GM21447 (cell line): ENCODE data around the gene CXCR6.

ENCODE experiments used
- ATAC-seq: cut with Tn5 transposase; IDR thresholded peaks from one replicate; pipeline ENCODE4 v1.9.1; 2021; ENCODE audit not compliant: unreplicated experiment

Gene CXCR6

DNA sequence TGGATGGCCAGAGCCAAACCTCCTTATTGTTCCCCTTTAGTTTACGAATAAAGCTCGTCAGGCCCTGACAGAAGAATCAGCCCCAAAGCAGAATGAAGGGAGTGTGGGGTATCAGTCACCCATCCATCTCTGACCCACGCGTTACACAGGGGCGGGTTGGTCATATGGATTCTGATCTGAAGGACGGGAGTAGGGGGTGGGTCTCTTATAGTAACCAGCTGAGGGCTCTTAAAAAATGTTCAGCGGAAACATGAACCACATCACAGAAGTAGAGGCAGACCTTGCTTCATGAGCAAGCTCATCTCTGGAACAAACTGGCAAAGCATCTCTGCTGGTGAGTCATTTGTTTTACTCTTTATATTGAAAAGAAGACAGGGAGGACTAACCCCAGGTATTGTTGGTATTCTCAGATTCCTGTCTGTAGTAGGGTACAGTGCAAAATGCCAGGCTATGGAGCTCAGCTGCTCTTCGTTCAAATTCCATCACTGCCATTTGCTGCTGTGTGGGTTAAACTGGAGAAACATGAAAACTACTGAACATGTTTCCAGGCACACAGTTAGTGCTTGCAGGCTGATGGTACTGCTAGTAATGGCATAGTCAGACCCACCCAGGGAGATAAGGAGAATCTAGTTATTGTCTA lies at the start of gene CXCR6:
Gene CXCR6 (plus strand): TSS at position 258 of the 640 bp plus-strand sequence. CDS start 3,018 bp downstream, outside the sequence.
- ATAC-seq, result no peak

- ATAC-seq, result no peak
Measured at GRCh38 chr3:45894015-45894414, 49.2 kb upstream of the CXCR6 start.

GRCh38 chr3:45895686-45896468 lies 47.4 kb upstream of the CXCR6 start:
- no peak for ATAC-seq

GRCh38 chr3:45896956-45897355 lies 46.3 kb upstream of the CXCR6 start:
- ATAC-seq, result no peak

GRCh38 chr3:45904931-45905330 lies 38.3 kb upstream of the CXCR6 start:
- ATAC-seq, result no peak

DNA sequence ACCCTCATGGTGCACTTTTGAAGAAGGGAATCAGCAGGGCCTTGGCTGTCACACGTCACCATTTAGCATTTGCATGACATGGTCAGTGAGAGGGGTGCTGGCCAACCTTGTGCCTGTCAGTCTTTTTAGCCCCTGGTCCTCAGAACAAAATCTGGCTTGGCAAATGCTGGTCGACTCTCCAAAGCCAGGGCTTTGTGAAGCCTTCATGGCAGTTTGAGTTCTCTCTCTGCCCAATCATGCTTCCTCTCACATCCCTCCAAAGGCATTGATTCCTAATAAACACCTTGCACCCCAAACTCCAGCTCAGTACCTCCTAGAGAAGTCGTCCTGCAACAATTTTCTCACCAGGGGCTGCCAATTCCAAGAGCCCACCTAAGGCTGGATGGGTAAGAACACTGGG lies 37.5 kb upstream of the CXCR6 start:
- ATAC-seq, result no peak

DNA sequence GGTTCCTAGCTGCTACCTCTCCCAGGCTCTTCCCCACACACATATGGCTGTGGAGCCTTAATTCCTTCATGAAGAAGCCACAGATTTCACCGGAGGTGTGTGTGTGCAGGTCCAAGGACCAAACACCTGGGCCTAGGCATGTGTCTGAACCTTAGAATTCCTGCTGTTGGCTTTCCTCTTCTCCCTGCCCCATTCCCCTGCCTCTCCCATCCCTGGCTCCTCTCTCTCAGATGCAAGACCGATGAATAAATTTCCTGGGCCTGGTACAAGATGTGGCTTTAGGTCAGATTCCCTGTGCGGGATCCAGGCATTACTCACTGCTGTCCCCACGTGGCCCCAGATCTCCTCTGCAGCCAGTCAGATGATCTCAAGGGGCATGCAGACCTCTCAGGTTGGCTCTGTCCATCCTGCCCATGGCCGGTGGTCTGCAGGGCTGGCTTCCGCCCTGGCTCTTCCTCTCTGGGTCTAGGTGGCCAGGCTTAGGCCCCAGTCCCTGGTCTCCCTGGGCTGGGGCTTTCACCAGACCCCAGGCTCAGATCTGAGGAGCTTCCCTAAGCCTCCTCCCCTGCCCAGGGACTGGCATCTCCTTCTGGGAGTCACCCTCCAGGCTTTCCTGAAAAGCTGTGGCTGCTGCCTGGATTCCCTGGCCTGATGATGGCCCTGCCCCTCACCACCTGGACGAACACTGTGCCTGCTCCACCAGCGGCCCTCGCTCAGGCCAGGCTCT lies 36.4 kb upstream of the CXCR6 start:
- no peak for ATAC-seq

- no peak for ATAC-seq
Measured at GRCh38 chr3:45907769-45908705, 35.2 kb upstream of the CXCR6 start.

DNA sequence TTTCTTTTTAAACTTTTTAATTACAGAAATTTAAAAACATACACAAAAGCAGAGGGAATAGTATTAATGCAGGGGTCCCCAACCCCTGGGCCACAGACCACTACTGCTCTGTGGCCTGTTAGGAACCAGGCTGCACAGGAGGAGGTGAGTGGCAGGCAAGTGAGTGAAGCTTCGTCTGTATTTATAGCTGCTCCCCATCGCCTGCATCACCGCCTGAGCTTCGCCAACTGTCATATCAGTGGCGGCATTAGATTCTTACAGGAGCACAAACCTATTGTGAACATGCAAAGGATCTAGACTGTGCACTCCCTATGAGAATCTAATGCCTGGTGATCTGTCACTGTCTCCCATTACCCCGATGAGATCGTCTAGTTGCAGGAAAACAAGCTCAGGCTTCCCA lies 34.5 kb upstream of the CXCR6 start:
- no peak for ATAC-seq

DNA sequence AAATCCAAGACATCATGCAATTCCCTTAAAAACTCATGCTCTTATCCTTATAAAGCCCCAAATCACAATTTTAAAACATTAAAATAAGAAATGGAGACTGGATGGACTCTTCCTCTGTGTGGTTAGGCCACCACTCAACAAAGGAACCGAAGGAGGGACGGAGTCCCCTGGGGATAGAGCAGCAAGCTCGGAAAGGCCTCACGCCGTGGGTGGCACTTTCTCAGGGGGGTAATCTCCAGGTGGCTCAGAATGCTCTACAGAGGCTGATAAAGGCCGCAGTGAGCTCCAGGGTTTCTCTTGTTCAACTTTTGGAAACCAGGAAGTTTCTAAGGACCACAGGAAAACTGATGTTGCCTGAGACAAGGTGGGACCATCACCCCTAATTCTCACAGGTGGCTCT lies 33.7 kb upstream of the CXCR6 start:
- no peak for ATAC-seq

DNA sequence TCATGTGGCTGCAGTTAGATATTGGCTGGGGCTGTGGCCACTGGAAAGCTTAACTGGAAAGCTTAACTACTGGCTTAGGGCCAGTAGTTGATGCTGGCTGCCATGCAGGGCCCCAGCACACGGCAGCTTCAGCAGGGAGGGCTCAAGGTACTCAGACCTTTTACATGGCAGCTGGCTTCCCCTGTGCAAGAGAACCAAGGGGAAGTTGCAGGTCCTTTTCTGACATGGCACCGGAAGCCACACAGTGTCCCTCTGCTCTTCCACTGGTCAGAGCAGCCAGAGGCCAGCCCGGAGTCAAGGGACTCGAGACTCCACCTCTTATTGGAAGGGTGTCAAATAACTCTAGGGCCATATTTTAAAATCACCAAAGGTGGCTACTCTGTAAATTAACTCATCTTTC lies 32.4 kb upstream of the CXCR6 start:
- no peak for ATAC-seq

- ATAC-seq, result no peak
Measured at GRCh38 chr3:45911511-45912226, 31.6 kb upstream of the CXCR6 start.

- ATAC-seq, result no peak
Measured at GRCh38 chr3:45912435-45912834, 30.8 kb upstream of the CXCR6 start.

DNA sequence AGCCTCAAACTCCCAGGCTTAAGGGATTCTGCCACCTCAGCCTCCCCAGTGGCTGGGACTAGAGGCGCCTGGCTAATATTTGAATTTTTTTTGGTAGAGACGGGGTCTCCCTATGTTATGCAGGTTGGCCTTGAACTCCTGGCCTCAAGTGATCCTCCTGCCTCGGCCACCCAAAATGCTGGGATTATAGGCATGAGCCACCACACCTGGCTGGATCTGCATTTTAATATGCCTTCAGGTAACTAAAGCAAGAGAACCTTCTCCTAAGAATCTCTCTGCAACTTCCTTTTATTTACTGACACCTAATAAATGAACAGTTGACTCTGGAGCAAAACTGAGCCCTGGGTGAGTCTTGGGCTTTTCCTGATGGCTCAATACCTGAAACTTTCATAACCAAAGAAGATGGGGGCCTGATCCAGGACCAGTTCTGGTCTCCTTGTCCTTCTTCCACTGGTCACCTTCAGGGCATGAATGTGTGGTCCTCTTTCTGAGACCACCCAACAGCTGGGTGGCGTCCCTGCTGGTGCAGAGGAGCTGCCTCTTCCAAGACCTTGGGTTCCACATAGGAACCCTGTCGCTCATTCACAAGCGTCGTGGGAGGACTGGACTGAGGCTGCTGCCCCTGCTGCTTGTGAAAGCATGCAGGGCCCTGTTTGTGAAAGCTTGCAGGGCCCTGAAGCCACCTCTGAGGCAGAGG lies 28.8 kb upstream of the CXCR6 start:
- ATAC-seq, result no peak

DNA sequence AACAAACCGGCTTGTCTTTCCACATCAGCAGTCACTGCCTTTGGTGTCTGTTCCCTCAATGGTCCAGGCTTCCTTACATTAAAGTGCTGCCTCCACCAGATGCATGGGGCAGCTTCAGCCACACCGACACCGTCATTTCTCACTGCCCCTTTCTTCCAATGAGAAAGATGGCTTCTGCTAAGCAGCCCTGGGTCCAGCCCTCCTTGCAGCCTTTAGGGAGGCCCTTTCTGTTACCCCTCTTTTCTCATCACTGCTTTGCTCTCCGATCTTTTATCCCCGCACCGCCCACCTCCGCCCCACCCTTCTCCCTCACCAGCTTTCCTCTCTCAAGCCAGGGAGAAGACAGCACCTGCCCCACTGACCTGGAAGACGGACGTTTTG lies 28.2 kb upstream of the CXCR6 start:
- no peak for ATAC-seq

DNA sequence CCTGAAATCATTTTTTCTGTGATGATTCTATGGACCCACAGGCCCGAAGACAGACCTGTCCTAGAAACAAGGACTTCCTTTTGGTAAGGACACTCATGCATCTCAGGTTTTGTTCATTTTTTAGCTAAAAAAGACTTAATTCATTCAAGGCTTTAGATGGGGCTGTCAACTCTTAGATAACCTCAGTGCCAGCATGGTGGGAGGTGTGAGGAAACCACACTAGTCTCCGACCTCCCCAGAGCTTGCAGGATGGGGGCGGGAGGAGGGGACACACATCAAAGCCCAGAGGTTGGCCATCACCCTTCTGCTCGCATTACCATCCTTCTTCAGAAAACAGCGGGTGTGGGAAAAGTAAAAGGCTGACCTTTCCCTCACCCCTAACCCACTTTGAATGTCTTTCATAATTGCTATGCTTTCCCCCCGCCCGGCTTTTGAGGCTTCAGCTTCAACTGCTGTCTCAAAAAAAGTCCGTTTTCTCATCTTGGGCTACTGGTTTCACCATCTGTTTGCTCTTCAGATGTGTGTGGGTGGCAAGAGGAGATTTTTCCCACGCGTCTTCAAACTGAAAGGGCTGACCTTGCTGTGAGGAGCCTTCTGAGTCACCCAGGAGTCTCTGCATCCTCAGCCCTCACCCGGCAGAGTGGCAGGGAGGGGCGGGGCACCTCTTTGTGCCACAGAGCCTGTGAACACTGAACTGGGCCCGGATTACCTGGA lies 27.6 kb upstream of the CXCR6 start:
- peak; percentile 91 for ATAC-seq

GRCh38 chr3:45917146-45917898 lies 25.9 kb upstream of the CXCR6 start:
- ATAC-seq, result no peak
